CD4-positive, CD25-positive, alpha-beta regulatory T cell (primary cell): ENCODE results near the gene TSSK3. TPM values are rescaled to one million over a fixed set of nuclear protein-coding genes. Genes with fewer than 3 reads are reported as not detected.
"Not testable (repeated sequence)": the region's sequence is repeated elsewhere in the genome, so short reads cannot be mapped to it uniquely, and the experiment has no call there.

ENCODE experiments used
- ATAC-seq, 2 donors: fragments of 150-1000 bp; cut with Tn5 transposase; one replicate each; pipeline ENCODE4 v1.10.0; 2021; ENCODE audit warnings: low read depth in 2 of 2, moderate number of reproducible peaks in 2 of 2, moderate library complexity in 1 of 2
- DNase-seq, 3 donors: peaks; one replicate each; pipeline versions ENCODE4 v3.0.0 to v3.0.0-alpha.2; 2012 to 2022; ENCODE audit warnings: mixed read lengths in 1 of 3
- H3K27ac ChIP-seq: one replicate; pipeline ENCODE4 v1.7.0; 2013; ENCODE audit warnings: mild to moderate bottlenecking, low read length; ENCODE audit not compliant: insufficient read depth, poor library complexity, severe bottlenecking
- H3K27me3 ChIP-seq: one replicate; pipeline ENCODE4 v1.7.0; 2013; ENCODE audit warnings: low read length; ENCODE audit not compliant: control insufficient read depth, insufficient read depth
- H3K36me3 ChIP-seq: one replicate; pipeline ENCODE4 v1.7.0; 2013; ENCODE audit warnings: mild to moderate bottlenecking, low read length, moderate library complexity; ENCODE audit not compliant: control insufficient read depth, insufficient read depth
- H3K4me1 ChIP-seq: 2 replicates; pipeline ENCODE4 v1.7.0; 2013; ENCODE audit warnings: mild to moderate bottlenecking, low read length; ENCODE audit not compliant: insufficient read depth, control insufficient read depth, poor library complexity, severe bottlenecking
- H3K4me3 ChIP-seq: one replicate; pipeline ENCODE4 v1.7.0; 2013; ENCODE audit warnings: low read depth, mild to moderate bottlenecking, low read length, moderate library complexity
- H3K9me3 ChIP-seq, 2 experiments: 1 replicate in 1 of 2; 2 replicates in 1 of 2; pipeline ENCODE4 v1.7.0; 2013; ENCODE audit warnings: low read length in 2 of 2, mild to moderate bottlenecking in 1 of 2, moderate library complexity in 1 of 2; ENCODE audit not compliant: control insufficient read depth in 2 of 2
- H3K27ac Mint-ChIP-seq, 3 donors: one replicate each; pipeline ENCODE4 v1.8.0; 2020 to 2022; ENCODE audit warnings: mild to moderate bottlenecking in 3 of 3, mixed read lengths in 3 of 3, moderate library complexity in 2 of 3
- H3K27me3 Mint-ChIP-seq: one replicate; pipeline ENCODE4 v1.8.0; 2022; ENCODE audit warnings: mild to moderate bottlenecking, mixed read lengths
- H3K36me3 Mint-ChIP-seq: one replicate; pipeline ENCODE4 v1.8.0; 2020; ENCODE audit warnings: mixed read lengths
- H3K4me1 Mint-ChIP-seq, 4 donors: one replicate each; pipeline ENCODE4 v1.8.0; 2020 to 2022; ENCODE audit warnings: mixed read lengths in 4 of 4, mild to moderate bottlenecking in 1 of 4
- H3K4me3 Mint-ChIP-seq, 4 donors: one replicate each; pipeline ENCODE4 v1.8.0; 2020 to 2022; ENCODE audit warnings: mild to moderate bottlenecking in 4 of 4, mixed read lengths in 4 of 4, moderate library complexity in 3 of 4
- H3K9me3 Mint-ChIP-seq, 7 donors: one replicate each; pipeline ENCODE4 v1.8.0; 2020 to 2022; ENCODE audit warnings: mixed read lengths in 7 of 7, mild to moderate bottlenecking in 3 of 7, moderate library complexity in 2 of 7
- polyA plus RNA-seq, 4 donors: library from polyadenylated mRNA; unstranded; fragments of 300-500 nt; fragmentation: Illumina TruSeq; gene quantifications; one replicate each; pipeline ENCODE4 v1.2.3, GENCODE V29; 2021
- total RNA-seq: library from RNA; stranded (reverse); gene quantifications from one replicate; pipeline ENCODE4 v1.2.3, GENCODE V29; 2022

TSSK3 gene
- total and polyA plus RNA-seq, 5 donors from 2014 or later, result 0.76 to 1.9 (median 1.1) TPM; not detected in 2

DNA sequence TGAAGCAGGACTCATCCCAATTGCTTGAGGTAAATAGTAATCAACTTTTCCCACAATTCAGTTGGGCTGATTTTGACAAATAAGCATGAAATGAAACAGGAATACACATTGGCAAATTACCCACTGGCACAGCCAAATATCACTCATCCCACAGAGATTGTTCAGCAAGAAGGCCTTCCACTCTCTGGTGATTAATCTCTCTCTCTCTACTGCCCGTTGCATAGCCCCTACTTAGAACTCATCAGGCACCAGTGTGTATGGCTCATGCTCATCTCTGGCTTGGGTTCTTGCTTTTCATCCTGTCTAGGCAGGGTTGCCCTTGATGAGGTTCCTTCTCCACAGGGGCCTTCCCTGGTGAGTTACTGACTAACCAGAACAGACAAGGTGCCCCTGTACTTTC is 30.8 kb downstream of the TSSK3 start:
- peaks cover 4 to 23% (median 19%) of the 10 kb centered on the region in 4 donors for H3K4me1 Mint-ChIP-seq
- DNase-seq (no peak), ATAC-seq (no peak)
- peak overlapping the region in 3 of 4 donors; percentile 99 to 100 (median 99) for H3K4me3 Mint-ChIP-seq
- peak overlapping the region; percentile 94 for H3K4me3 ChIP-seq
- peaks cover 6% of the 10 kb centered on the region for H3K27me3 Mint-ChIP-seq
- H3K9me3 Mint-ChIP-seq, result no peaks in the 10 kb centered on the region
- peaks cover 31% of the 10 kb centered on the region for H3K36me3 ChIP-seq
- peaks cover 4% of the 10 kb centered on the region for H3K36me3 Mint-ChIP-seq
- H3K9me3 ChIP-seq, result no peaks in the 10 kb centered on the region
- peak overlapping the region in 2 of 3 donors; percentile 99 to 100 for H3K27ac Mint-ChIP-seq
- H3K27ac ChIP-seq, result peak overlapping the region; percentile 96
- peaks cover 33% of the 10 kb centered on the region for H3K4me1 ChIP-seq
- H3K27me3 ChIP-seq, result no peaks in the 10 kb centered on the region

DNA sequence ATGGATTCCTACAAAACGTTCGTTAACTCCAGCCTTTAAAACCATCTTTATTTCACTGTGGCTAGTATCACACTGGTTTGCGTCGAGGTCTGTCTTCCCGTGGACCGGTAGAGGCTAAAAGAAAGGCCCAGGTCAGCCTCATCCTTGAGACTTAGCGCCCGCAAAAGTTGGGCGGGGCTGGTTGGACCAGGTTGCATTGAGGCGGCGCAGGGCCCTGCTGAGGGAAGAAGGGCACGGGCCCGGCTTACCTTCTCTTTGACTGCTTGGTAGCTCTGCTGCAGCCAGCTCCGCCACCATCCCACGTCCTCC is 31.4 kb downstream of the TSSK3 start:
- Mint-ChIP-seq H3K4me3 (peak overlapping the region in 3 of 4 donors; percentile 99 to 100 (median 99)), H3K27ac (peak overlapping the region; percentile 99 to 100 (median 100)), H3K4me1 (peaks cover 4 to 23% (median 19%) of the 10 kb centered on the region in 4 donors), H3K9me3 (no peaks in the 10 kb centered on the region), H3K27me3 (peaks cover 11% of the 10 kb centered on the region), H3K36me3 (peaks cover 4% of the 10 kb centered on the region)
- no peak for DNase-seq
- peak overlapping the region; percentile 96 for H3K27ac ChIP-seq
- H3K27me3 ChIP-seq, result no peaks in the 10 kb centered on the region
- H3K4me3 ChIP-seq, result peak overlapping the region; percentile 94
- H3K36me3 ChIP-seq, result peaks cover 31% of the 10 kb centered on the region
- no peaks in the 10 kb centered on the region for H3K9me3 ChIP-seq
- H3K4me1 ChIP-seq, result peaks cover 33% of the 10 kb centered on the region
- peak; percentile 2 to 4 for ATAC-seq

DNA sequence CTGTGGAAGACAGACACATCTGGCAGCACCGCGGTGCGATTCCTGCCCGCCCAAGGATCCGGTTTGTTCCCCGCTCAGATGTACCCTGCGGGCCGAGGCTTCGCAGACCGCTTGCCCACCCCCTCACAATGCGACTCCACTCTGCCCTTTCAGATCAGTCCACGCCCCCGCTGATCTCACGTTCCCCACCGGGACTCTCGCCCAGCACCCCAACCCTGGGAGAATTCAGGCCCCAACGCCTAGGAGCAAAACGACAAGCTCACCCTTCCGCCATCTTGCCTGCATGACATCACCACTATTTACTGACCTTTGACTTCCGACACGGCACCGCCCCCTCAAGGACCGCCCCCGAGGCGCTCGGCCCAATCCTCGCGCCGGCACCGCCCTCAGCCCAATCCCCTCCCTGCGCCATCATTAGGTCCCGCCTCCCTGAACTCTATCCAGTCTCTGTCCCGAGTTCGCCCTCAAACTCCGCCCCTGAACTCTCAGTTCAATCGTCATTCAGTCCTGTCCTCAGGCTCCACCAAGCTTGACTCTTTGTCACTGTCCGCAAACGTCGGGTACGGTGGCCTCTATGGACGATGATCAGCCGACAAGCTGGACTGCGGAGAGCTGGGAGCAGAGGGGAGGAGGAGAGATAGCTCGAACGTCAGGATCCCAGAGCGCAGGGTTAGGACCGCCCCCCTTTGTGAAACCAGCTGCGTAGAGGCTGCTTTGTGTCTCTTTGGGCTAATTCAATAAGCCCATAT is 32.0 kb downstream of the TSSK3 start, which contains the start of gene BSDC1:
Gene BSDC1 (minus strand): TSS at position 301 of the 749 bp plus-strand sequence. CDS start 27 bp downstream, at position 274.
- peaks cover 4 to 23% (median 19%) of the 10 kb centered on the region in 4 donors for H3K4me1 Mint-ChIP-seq
- Histone ChIP-seq H3K36me3 (peaks cover 28% of the 10 kb centered on the region), H3K27me3 (no peaks in the 10 kb centered on the region), H3K4me1 (peaks cover 33% of the 10 kb centered on the region), H3K4me3 (peak within 1 kb of the TSS; percentile 94), H3K27ac (peak within 1 kb of the TSS; percentile 96), H3K9me3 (no peaks in the 10 kb centered on the region)
- H3K9me3 Mint-ChIP-seq, result peaks cover 0 to 1% (median 0%) of the 10 kb centered on the region in 7 donors
- peak within 1 kb of the TSS in 3 of 4 donors; percentile 99 to 100 (median 99) for H3K4me3 Mint-ChIP-seq
- peak; percentile 97 to 99 (median 98) for DNase-seq
- peaks cover 4% of the 10 kb centered on the region for H3K36me3 Mint-ChIP-seq
- ATAC-seq, result peak; percentile 99
- peak within 1 kb of the TSS; percentile 99 to 100 (median 100) for H3K27ac Mint-ChIP-seq
- H3K27me3 Mint-ChIP-seq, result peaks cover 12% of the 10 kb centered on the region

DNA sequence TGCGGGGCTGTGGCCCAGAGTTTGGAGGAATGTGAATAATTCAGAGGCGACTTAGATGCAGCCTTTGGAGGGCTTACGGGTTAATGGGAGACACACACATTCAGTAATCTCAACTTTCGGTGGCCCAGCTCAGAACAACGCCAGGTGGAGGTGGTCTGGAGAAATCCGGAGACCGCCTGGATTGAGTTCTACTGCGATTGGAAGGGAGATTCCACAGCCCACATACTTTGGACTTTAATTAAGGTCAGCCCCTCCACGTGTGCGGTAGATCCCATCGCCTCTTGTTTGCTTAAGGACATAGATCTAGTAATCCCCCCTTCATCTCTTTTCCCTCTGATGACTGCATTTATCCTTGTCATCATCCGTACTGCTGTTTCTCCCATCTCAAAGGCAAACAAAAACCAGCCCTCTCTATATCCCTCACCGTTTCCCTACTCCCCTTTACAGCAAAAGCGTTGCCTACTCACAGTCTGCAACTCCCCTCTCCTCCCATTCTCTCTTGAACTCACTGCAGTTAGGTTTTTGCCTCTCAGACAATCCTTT is 32.6 kb downstream of the TSSK3 start:
- Mint-ChIP-seq H3K27ac (peak overlapping the region; percentile 99 to 100 (median 100)), H3K4me3 (peak overlapping the region in 3 of 4 donors; percentile 99 to 100 (median 99)), H3K9me3 (peaks cover 0 to 1% (median 0%) of the 10 kb centered on the region in 7 donors), H3K27me3 (peaks cover 12% of the 10 kb centered on the region), H3K4me1 (peaks cover 4 to 23% (median 19%) of the 10 kb centered on the region in 4 donors), H3K36me3 (peaks cover 4% of the 10 kb centered on the region)
- peak overlapping the region; percentile 94 for H3K4me3 ChIP-seq
- no peaks in the 10 kb centered on the region for H3K27me3 ChIP-seq
- ATAC-seq, result no peak
- peak overlapping the region; percentile 96 for H3K27ac ChIP-seq
- H3K36me3 ChIP-seq, result peaks cover 23% of the 10 kb centered on the region
- no peaks in the 10 kb centered on the region for H3K9me3 ChIP-seq
- DNase-seq, result no peak
- peaks cover 33% of the 10 kb centered on the region for H3K4me1 ChIP-seq

DNA sequence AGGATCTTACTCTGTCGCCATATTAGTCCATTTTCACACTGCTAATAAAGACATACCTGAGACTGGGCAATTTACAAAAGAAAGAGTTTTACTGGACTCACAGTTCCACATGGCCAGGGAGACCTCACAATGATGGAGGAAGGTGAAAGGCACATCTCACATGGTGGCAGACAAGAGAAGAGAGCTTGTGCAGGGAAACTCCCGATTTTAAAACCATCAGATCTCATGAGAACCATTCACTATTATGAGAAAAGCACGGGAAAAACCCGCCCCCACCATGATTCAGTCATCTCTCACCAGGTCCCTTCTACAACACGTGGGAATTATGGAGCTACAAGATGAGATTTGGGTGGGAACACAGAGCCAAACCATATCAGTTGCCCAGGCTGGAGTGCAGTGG is 34.2 kb downstream of the TSSK3 start:
- Mint-ChIP-seq H3K4me1 (peaks cover 4 to 23% (median 22%) of the 10 kb centered on the region in 4 donors), H3K27me3 (peaks cover 18% of the 10 kb centered on the region), H3K4me3 (peak overlapping the region in 1 of 4 donors; percentile 22)
- H3K27ac ChIP-seq, ATAC-seq, H3K27me3 ChIP-seq, H3K36me3 Mint-ChIP-seq, H3K9me3 Mint-ChIP-seq, H3K27ac Mint-ChIP-seq, H3K4me3 ChIP-seq, DNase-seq, H3K36me3 ChIP-seq, H3K9me3 ChIP-seq: not testable (repeated sequence)
- H3K4me1 ChIP-seq, result peaks cover 37% of the 10 kb centered on the region

DNA sequence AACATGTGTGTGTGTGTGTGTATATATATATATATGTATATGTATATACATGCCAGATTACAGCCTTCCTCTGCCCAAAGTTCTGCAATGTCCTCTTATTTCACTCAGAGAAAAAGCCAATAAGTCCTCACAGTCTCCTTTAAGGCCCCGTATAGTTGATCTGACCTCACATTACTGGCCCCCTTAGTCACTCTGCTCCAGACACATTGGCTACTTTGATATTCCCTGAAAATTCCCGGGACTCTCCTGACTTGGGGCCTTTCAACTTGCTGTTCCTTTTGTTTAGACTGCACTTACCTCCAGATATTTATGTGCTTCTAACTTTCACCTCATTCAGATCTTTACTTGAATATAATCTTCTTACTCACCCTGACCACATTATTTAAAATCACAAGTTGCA is 36.1 kb downstream of the TSSK3 start:
- peaks cover 0 to 1% (median 0%) of the 10 kb centered on the region in 7 donors for H3K9me3 Mint-ChIP-seq
- H3K27me3 Mint-ChIP-seq, result peaks cover 22% of the 10 kb centered on the region
- H3K4me3 ChIP-seq, result no peak overlapping the region
- ATAC-seq (no peak), DNase-seq (no peak)
- H3K27ac ChIP-seq, result no peak overlapping the region
- H3K36me3 Mint-ChIP-seq, result peaks cover 4% of the 10 kb centered on the region
- no peak overlapping the region for H3K27ac Mint-ChIP-seq
- no peaks in the 10 kb centered on the region for H3K27me3 ChIP-seq
- peaks cover 22% of the 10 kb centered on the region for H3K4me1 ChIP-seq
- no peaks in the 10 kb centered on the region for H3K36me3 ChIP-seq
- H3K4me3 Mint-ChIP-seq, result no peak overlapping the region
- peaks cover 2 to 22% (median 13%) of the 10 kb centered on the region in 4 donors for H3K4me1 Mint-ChIP-seq
- no peaks in the 10 kb centered on the region for H3K9me3 ChIP-seq

DNA sequence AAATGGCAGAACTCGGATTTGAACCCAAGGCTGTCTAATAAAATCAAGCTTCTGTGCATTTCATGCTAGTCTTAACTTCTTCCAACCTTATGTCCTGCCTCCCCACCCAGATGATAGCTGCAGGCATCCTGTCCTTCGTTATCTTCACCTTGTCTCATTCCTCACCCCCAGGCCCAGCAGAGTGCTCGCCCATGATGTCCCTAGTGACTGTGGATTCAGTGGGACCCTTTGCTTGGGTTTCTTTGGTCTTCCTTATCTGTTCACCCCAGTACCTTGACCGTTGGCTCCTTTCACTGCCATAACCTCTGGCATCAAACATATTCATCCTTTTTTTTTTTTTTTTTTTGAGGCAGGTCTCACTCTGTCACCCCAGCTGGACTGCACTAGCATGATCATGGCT is 37.5 kb downstream of the TSSK3 start:
- Histone ChIP-seq H3K4me1 (peaks cover 11% of the 10 kb centered on the region), H3K4me3 (no peak overlapping the region), H3K27me3 (no peaks in the 10 kb centered on the region), H3K9me3 (no peaks in the 10 kb centered on the region), H3K36me3 (no peaks in the 10 kb centered on the region), H3K27ac (no peak overlapping the region)
- no peak overlapping the region for H3K27ac Mint-ChIP-seq
- H3K9me3 Mint-ChIP-seq, result peaks cover 0 to 1% (median 0%) of the 10 kb centered on the region in 7 donors
- no peaks in the 10 kb centered on the region for H3K36me3 Mint-ChIP-seq
- H3K4me3 Mint-ChIP-seq, result no peak overlapping the region
- peaks cover 22% of the 10 kb centered on the region for H3K27me3 Mint-ChIP-seq
- H3K4me1 Mint-ChIP-seq, result peaks cover 0 to 14% (median 3%) of the 10 kb centered on the region in 4 donors
- ATAC-seq (no peak), DNase-seq (no peak)
